ENCODE data around the gene GRIP2.

DNA sequence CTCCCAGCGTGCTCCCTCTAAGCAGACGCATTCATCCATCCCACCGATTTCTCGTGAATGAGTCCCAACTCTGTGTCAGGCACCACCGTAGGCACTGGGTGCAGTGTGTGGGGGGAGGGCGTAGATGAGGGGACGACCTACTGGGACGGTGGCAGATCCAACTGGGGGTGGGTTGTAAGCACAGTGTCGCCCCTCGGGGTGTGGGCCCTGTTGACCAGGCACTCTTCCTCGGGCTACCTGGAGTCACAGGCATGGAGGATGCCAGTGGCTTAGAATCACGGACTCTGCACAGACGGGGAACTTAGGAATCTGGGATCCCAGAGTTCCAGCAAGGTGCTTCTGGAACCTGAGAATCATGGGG lies 71.5 kb downstream of the GRIP2 start:
- TF ChIP-seq LEF1 (IDR thresholded peaks at IDR 0.05; ENCODE audit: borderline replicate concordance) (no peak), SUZ12 (IDR thresholded peaks at IDR 0.05) (no peak)
